D721Med (cell line): ENCODE measurements around the gene DRAM2.

Experiments used
- DNase-seq: peaks from one replicate; pipeline ENCODE4 v3.0.0; 2011; ENCODE audit warnings: low spot score; ENCODE audit not compliant: insufficient read length
- FAIRE-seq: peaks from 2 replicates; lab custom pipeline; 2011; peaks lifted over from hg19 to GRCh38; lab: Jason Lieb, UNC
- TF ChIP-seq, protein P1 (sequence below): IDR thresholded peaks from 2 replicates; pipeline ENCODE4 v1.5.1; 2012; ENCODE audit warnings: mild to moderate bottlenecking, control low read depth; ENCODE audit not compliant: insufficient read depth; ENCODE audit errors: missing control alignments

The DRAM2 gene

DNA sequence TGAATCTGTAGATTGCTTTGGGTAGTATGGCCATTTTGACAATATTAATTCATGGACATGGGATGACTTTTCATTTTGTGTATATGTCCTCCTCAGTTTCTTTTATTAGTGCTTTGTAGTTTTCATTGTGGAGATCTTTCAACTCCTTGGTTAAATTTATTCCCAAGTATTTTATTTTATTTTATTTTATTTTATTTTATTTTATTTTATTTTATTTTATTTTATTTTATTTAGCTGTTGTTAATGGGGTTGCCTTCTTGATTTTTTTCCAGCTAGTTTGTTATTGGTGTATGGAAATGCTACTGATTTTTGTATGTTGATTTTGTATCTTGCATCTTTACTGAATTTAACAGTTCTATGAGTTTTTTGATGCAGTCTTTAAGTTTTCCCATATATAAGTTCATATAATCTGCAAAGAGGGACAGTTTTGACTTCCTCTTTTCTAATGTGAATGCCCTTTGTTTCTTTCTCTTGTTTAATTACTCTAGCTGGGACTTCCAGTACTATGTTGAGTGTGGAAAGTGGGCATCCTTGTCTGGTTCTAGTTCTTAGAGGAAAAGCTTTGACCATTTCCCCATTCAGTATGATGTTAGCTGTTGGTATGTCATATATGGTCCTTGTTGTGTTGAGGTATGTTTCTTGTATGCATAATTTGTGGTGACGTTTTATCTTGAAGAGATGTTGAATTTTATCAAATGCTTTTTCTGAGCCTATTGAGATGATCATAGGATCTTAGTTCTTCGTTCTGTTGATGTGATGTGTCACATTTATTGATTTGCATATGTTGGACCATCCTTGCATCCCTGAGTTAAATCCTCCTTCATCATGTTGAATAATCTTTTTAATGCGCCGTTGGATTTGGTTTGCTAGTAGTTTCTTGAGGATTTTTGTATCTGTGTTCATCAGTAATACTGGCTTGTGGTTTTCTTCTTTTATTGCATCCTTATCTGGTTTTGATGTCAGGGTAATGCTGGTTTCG is 14.4 kb upstream of the DRAM2 start:
- no peak for FAIRE-seq
- no peak for DNase-seq
- TF ChIP-seq, protein P1, sequence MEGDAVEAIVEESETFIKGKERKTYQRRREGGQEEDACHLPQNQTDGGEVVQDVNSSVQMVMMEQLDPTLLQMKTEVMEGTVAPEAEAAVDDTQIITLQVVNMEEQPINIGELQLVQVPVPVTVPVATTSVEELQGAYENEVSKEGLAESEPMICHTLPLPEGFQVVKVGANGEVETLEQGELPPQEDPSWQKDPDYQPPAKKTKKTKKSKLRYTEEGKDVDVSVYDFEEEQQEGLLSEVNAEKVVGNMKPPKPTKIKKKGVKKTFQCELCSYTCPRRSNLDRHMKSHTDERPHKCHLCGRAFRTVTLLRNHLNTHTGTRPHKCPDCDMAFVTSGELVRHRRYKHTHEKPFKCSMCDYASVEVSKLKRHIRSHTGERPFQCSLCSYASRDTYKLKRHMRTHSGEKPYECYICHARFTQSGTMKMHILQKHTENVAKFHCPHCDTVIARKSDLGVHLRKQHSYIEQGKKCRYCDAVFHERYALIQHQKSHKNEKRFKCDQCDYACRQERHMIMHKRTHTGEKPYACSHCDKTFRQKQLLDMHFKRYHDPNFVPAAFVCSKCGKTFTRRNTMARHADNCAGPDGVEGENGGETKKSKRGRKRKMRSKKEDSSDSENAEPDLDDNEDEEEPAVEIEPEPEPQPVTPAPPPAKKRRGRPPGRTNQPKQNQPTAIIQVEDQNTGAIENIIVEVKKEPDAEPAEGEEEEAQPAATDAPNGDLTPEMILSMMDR: no peak

DNA sequence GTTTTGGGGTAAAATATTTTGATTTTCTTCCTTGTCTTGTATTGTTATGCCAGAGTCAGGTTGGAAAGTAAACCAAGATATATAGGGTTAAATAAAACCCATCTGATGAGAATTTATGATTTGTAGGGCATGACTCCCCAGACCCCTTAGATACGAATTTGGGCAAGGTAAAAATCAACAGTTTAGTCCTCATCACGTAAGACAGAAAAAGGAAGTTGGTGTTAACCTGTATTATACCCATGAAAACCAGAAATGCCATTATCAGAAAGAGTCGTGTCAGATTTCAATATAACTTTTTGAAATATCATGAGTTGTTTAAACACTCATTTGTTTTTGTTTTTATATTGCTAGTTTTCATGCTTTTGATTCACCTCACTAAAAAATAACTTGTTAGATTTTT is 11.9 kb upstream of the DRAM2 start:
- DNase-seq (no peak), FAIRE-seq (no peak)
- TF ChIP-seq, protein P1: no peak

DNA sequence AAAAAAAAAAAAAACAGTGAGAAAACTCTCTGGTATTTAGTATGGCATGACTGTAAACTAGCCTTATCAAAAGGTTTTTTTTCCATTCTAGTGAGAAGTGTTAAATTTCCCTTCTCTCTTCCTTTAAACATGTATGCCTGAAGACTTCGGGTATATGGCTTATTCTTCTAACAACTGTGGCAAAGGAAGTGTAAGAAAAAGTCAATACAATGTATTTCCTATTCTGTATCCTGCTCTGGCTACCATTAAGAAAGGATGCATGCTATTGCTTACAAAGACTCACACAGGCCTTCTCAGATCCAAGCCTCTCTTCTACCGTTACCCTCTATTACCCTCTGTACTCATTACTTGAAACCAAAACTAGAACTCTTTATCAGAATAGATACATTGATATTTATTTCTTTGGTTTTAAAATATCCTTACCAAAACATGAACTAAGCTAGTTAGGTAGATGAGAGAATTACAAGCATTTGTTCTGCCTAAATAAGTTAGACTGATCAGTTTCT is 8.5 kb upstream of the DRAM2 start:
- FAIRE-seq (no peak), DNase-seq (no peak)
- TF ChIP-seq, protein P1: no peak

DNA sequence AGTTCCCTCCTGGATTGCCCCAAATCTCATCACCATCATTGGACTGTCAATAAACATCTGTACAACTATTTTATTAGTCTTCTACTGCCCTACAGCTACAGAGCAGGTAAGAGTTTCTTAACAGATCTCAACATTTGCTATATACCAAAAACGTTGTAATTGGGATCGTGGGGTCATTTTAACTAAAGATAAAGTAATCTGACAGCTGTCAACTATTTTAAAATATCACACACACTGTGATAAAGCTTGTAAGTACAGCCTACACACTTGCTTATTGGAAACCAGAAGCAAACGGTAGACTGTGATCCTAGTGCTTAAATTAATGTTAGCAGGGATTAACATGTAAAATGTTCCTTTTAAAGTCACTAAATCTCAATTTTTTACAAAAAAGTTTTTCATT is 8.1 kb upstream of the DRAM2 start:
- FAIRE-seq: no peak
- TF ChIP-seq, protein P1: no peak

DNA sequence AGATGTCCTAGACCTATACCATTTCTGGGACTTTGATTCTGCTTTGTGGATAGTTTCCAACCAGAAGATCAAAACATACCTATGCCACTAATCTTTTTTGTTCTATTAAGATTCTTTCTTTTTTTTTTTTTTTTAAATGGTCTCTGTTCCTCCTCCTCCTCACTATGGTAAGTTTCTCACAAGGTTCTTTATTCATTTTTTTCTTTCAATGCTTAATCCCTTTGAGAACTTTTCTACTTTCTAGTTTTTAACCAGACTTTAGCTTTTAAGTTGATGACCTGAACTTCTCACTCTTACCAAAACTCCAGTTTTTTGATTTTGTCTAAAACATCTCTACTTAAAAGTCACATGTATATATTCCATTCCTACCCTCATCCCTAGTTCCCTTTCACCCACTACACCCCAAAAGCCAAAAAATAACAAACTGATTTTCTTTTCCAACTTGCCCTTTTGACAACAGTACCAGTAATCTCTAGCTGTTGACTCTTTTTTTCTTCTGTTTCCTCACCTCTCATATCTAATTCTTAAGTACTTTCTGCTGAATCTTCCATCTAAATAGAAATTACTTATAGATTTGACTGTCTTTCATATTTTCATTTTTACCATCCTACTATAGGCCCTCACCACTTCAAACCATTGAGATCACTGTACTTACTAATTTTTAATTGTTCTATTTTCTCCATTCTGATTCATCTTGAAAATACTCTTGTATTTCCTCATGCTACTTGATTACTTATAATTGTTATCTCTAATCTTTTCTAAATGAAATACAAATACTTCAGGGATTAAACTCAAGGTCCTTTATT is 6.3 kb upstream of the DRAM2 start:
- TF ChIP-seq, protein P1: no peak
- no peak for FAIRE-seq

More for the DNA sequence above, 8.1 kb upstream of the DRAM2 start:
- no peak for DNase-seq

DNA sequence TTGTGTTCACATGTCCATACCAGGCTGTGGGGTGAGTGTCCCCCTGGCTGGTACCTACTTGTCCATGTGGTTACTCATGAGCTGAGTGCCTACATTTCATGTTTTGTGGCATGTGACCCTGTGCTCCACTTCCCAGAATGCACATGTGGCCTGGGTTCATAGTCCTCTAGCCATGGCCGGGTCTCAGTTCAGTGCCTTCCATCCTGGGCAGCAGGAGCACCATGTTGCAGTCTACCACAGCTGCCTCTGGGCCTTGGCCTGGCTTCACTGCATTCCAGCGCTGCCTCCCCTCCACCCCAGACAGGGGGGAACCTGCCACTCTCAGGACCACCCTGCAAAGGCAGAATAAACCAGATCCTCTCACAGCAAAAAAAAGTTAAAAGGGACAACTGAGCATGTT is 5.6 kb upstream of the DRAM2 start:
- DNase-seq (no peak), FAIRE-seq (no peak)
- TF ChIP-seq, protein P1: no peak

More for the DNA sequence above, 6.3 kb upstream of the DRAM2 start:
- DNase-seq: no peak
